ENCODE results near the gene CCNL1. TPM values are rescaled to one million over a fixed set of nuclear protein-coding genes. Genes with fewer than 3 reads are reported as not detected.
A peak's percentile ranks its signal among the peaks of the same experiment; 100 is the strongest.

CCNL1 gene
- total RNA-seq, result 300 and 338 TPM in 2 replicates
- 125 and 172 TPM in 2 replicates for polyA plus RNA-seq

DNA sequence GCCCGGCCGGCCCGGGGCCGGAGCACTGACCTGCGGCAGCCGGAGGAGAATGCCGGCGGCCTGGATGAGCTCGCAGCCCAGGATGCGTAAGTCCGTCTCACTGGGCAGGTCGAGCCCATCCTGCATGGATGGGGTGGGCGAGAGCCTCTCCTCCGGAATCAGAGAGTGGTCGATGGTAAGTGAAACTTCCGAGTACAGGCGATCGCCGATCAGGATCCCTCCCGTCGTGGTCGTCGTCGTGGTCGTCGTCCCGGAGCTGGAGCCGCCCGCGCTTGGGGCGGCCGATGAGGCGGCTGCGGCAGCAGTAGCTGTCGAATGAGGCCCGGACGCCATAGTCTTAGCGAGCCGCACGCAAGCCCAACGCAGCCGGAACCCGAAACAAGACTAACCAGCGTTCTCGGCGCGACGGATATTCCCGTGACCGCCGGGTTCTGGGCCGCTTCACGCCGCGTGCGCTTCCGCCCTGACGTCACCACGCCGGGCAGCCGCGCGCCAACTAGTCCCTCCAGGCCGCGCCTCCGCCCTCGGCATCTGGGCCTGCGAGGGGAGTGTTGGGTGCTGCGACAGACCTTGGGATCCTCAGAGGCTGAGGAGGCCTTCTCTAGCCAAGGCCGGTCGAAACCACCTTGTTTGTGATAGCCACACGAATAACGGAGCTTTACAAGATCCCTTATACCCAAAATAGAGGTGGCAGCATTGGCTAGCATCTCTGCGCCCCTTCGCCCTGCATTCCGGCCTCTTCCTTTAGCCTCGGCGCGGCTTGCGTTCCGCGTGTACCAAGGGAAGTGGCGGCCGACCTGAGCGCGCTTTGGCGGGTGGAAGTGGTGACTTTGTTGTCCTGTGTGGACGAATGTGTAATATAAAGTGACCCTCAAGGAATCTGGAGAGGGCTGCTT is at the start of gene CCNL1:
CCNL1 (minus strand) TSS at position 386 of the 896 bp plus-strand sequence; CDS start at position 333, 53 bp downstream.
- Histone ChIP-seq H2AFZ (peak within 1 kb of the TSS; percentile 31), H3K4me3 (peak within 1 kb of the TSS; percentile 99), H4K20me1 (ENCODE audit: insufficient read depth, poor library complexity, severe bottlenecking) (peaks cover 43% of the 10 kb centered on the region), H3K27me3 (no peaks in the 10 kb centered on the region), H3K27ac (peak within 1 kb of the TSS; percentile 100), H3K4me1 (ENCODE audit: insufficient read depth) (peaks cover 33% of the 10 kb centered on the region), H3K79me2 (peaks cover 58% of the 10 kb centered on the region), H3K4me2 (peak within 1 kb of the TSS; percentile 83), H3K36me3 (replicated peaks; ENCODE audit: insufficient read depth, low read depth) (no peaks in the 10 kb centered on the region), H3K9me2 (replicated peaks; ENCODE audit: insufficient read depth) (no peaks in the 10 kb centered on the region), H3K9me3 (ENCODE audit: low read depth) (no peaks in the 10 kb centered on the region)
- TF ChIP-seq, protein P1, sequence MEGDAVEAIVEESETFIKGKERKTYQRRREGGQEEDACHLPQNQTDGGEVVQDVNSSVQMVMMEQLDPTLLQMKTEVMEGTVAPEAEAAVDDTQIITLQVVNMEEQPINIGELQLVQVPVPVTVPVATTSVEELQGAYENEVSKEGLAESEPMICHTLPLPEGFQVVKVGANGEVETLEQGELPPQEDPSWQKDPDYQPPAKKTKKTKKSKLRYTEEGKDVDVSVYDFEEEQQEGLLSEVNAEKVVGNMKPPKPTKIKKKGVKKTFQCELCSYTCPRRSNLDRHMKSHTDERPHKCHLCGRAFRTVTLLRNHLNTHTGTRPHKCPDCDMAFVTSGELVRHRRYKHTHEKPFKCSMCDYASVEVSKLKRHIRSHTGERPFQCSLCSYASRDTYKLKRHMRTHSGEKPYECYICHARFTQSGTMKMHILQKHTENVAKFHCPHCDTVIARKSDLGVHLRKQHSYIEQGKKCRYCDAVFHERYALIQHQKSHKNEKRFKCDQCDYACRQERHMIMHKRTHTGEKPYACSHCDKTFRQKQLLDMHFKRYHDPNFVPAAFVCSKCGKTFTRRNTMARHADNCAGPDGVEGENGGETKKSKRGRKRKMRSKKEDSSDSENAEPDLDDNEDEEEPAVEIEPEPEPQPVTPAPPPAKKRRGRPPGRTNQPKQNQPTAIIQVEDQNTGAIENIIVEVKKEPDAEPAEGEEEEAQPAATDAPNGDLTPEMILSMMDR (IDR thresholded peaks at IDR 0.05; ENCODE audit: poor library complexity), result no peak
- TF ChIP-seq EZH2 (IDR thresholded peaks at IDR 0.05; ENCODE audit: borderline replicate concordance) (no peak), EZH2phosphoT487 (IDR thresholded peaks at IDR 0.05; ENCODE audit: low read depth, severe bottlenecking, unreplicated experiment) (no peak)
- 2% methylated on average over 85 of the region's 88 CpGs for WGBS (ENCODE audit: low lambda C conversion rate, missing lambda C conversion rate)
- peak; percentile 99 for DNase-seq (ENCODE audit: low spot score)

- H3K79me2 ChIP-seq, result no peaks in the 10 kb centered on the region
- H4K20me1 ChIP-seq (ENCODE audit: insufficient read depth, poor library complexity, severe bottlenecking), result no peaks in the 10 kb centered on the region
- no peak overlapping the region for H3K4me3 ChIP-seq
- TF ChIP-seq, protein P1 (IDR thresholded peaks at IDR 0.05; ENCODE audit: poor library complexity), result no peak
- TF ChIP-seq EZH2phosphoT487 (IDR thresholded peaks at IDR 0.05; ENCODE audit: low read depth, severe bottlenecking, unreplicated experiment), result no peak
- TF ChIP-seq EZH2 (IDR thresholded peaks at IDR 0.05; ENCODE audit: borderline replicate concordance), result no peak
- no peak overlapping the region for H3K27ac ChIP-seq
- no peak for DNase-seq (ENCODE audit: low spot score)
- no peaks in the 10 kb centered on the region for H3K9me3 ChIP-seq (ENCODE audit: low read depth)
- no peaks in the 10 kb centered on the region for H3K9me2 ChIP-seq (replicated peaks; ENCODE audit: insufficient read depth)
- H3K4me1 ChIP-seq (ENCODE audit: insufficient read depth), result no peaks in the 10 kb centered on the region
- no peak overlapping the region for H2AFZ ChIP-seq
- H3K36me3 ChIP-seq (replicated peaks; ENCODE audit: insufficient read depth, low read depth), result no peaks in the 10 kb centered on the region
- no peak overlapping the region for H3K4me2 ChIP-seq
- no peaks in the 10 kb centered on the region for H3K27me3 ChIP-seq
- WGBS (ENCODE audit: low lambda C conversion rate, missing lambda C conversion rate), result 71% methylated on average over 1 of the region's 1 CpG
These were observed 44.9 kb upstream of the CCNL1 start for GRCh38 chr3:157204880-157205279.

DNA sequence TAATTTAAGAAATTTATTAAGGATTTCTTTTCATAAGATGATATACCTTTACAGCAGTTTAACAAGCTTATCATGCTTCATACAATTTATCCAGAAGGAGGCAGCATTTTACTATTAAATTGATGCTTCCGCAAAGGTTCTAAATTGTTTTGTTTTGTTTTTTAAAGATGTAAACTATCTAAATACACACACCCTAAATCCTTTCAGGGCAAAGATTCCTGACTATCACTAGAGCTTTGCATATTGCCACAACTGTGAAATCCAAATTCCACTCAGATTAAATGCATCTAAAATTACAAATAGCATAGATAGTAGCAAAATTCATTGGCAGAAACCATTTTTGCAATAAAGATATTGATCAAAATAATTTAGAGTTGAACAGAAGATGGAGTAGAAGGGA is 44.5 kb upstream of the CCNL1 start:
- peak; percentile 40 for DNase-seq (ENCODE audit: low spot score)

More for the DNA sequence above, 44.5 kb upstream of the CCNL1 start:
- Histone ChIP-seq H2AFZ (no peak overlapping the region), H3K9me3 (ENCODE audit: low read depth) (no peaks in the 10 kb centered on the region), H3K4me1 (ENCODE audit: insufficient read depth) (no peaks in the 10 kb centered on the region), H3K36me3 (replicated peaks; ENCODE audit: insufficient read depth, low read depth) (no peaks in the 10 kb centered on the region), H3K4me2 (no peak overlapping the region), H3K27ac (no peak overlapping the region), H4K20me1 (ENCODE audit: insufficient read depth, poor library complexity, severe bottlenecking) (no peaks in the 10 kb centered on the region), H3K79me2 (no peaks in the 10 kb centered on the region), H3K27me3 (no peaks in the 10 kb centered on the region), H3K9me2 (replicated peaks; ENCODE audit: insufficient read depth) (no peaks in the 10 kb centered on the region), H3K4me3 (no peak overlapping the region)
- WGBS (ENCODE audit: low lambda C conversion rate, missing lambda C conversion rate), result 45% methylated on average over 1 of the region's 1 CpG
- TF ChIP-seq EZH2 (IDR thresholded peaks at IDR 0.05; ENCODE audit: borderline replicate concordance) (no peak), EZH2phosphoT487 (IDR thresholded peaks at IDR 0.05; ENCODE audit: low read depth, severe bottlenecking, unreplicated experiment) (no peak)
- TF ChIP-seq, protein P1 (IDR thresholded peaks at IDR 0.05; ENCODE audit: poor library complexity), result peak; percentile 70

Data from hepatocyte (in vitro differentiated cells).